Fibroblast of the aortic adventitia (primary cell): Measurements from ENCODE around the gene CLIP3. TPM values are rescaled to one million over a fixed set of nuclear protein-coding genes. Genes with fewer than 3 reads are reported as not detected.
"Not testable (repeated sequence)": the region's sequence is repeated elsewhere in the genome, so short reads cannot be mapped to it uniquely, and the experiment has no call there.

Experiments
- DNase-seq: peaks from one replicate; pipeline ENCODE4 v3.0.0-alpha.2; 2010; ENCODE audit warnings: low read depth
- H3K4me3 ChIP-seq: 2 replicates; pipeline ENCODE4 v1.5.1; 2011; ENCODE audit warnings: low read depth, mild to moderate bottlenecking, control low read depth, low read length, moderate library complexity
- total RNA-seq: library from RNA; depleted of rRNA; stranded (reverse); fragments of >200 nt; gene quantifications from 2 replicates; pipeline ENCODE4 v1.2.3, GENCODE V29; 2012; ENCODE audit warnings: low replicate concordance
- TF ChIP-seq, protein P1 (sequence below): IDR thresholded peaks from 2 replicates; pipeline ENCODE4 v1.5.1; 2011; ENCODE audit warnings: mild to moderate bottlenecking, low read length, control low read depth, inconsistent platforms; ENCODE audit not compliant: insufficient read depth

The CLIP3 gene
- total RNA-seq, 1 donor: 7.4 TPM

DNA sequence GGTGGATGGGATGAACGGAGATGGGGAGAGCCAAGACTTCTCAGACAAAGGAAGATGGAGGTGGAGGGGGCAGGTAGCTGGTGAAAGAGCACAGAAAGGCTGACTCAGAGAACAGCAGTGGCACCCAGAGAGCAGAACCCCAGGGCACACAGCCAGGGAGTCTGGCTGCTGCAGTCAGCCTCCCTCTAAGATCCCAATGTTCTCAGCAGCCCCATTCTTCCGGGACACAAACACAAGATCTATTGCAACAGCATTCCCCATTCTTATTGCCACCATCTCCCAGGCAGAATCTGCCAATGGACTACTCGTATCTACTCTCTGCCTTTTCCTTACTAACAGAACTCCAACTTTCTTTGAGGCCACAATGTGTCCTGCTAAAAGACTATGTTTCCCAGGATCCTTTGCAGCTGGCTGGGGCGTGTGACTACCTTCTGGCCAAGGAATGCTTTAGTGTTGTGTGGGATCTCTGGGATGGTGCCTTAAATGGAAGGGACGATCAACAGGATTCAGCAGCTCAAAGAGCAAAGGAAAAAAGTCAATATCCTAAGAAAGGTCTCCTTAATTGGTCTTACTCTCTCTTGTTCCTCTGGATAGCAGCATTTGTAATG, 13.9 kb upstream of the CLIP3 start:
- peak; percentile 52 for DNase-seq
- TF ChIP-seq, protein P1, sequence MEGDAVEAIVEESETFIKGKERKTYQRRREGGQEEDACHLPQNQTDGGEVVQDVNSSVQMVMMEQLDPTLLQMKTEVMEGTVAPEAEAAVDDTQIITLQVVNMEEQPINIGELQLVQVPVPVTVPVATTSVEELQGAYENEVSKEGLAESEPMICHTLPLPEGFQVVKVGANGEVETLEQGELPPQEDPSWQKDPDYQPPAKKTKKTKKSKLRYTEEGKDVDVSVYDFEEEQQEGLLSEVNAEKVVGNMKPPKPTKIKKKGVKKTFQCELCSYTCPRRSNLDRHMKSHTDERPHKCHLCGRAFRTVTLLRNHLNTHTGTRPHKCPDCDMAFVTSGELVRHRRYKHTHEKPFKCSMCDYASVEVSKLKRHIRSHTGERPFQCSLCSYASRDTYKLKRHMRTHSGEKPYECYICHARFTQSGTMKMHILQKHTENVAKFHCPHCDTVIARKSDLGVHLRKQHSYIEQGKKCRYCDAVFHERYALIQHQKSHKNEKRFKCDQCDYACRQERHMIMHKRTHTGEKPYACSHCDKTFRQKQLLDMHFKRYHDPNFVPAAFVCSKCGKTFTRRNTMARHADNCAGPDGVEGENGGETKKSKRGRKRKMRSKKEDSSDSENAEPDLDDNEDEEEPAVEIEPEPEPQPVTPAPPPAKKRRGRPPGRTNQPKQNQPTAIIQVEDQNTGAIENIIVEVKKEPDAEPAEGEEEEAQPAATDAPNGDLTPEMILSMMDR: no peak
- no peak overlapping the region for H3K4me3 ChIP-seq

DNA sequence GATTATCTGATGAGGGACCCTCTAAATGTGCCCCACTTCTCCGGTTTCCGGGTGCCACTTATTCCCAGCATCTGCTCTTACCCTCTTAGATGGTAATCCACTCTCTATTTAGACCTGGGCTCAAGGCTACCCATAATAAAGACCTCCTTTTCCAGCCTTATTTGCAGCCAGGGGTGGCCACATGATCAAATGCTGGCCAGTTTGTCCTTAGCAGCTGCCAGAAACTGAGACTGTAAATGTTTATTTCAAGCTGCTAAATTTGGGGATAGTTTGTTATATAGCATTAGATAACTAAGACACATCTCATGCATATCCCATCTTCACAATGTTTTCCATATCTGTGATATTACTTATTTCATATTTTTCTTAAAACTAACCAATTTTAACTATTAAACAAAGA, 11.3 kb upstream of the CLIP3 start:
- TF ChIP-seq, protein P1: no peak
- H3K4me3 ChIP-seq: no peak overlapping the region
- no peak for DNase-seq

DNA sequence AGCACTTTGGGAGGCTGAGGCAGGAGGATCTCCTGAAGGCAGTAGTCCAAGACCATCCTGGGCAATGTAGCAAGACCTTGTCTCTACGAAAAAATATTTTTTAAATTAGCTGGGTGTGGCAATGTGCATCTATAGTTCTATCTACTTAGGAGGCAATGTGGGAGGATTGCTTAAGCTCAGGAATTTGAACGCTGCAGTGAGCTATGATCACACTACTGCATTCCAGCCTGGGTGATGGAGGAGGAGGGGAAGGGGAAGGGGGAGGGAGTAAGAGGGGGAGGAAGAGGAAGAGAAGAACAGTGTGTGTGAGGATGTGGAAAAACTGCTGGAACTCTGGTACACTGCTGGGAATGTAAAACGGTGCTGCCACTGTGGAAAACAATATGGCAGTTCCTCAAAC, 9.2 kb upstream of the CLIP3 start:
- H3K4me3 ChIP-seq: no peak overlapping the region
- peak; percentile 89 for DNase-seq
- TF ChIP-seq, protein P1: no peak

DNA sequence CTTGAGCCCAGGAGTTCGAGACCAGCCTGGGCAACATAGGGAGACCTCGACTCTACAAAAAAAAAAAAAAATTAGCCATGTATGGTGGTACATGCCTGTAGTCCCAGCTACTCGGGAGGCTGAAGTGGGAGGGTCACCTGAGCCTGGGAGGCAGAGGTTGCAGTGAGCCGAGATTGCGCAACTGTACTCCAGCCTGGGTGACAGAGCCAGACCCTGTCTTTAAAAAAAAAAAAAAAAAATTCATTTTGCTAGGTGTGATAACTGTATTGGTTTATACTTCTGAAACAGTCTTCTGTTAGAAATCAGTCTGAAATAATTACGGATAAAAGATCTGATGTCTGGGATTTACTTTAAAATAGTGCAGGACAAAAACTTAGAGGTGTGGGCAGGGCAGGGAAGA, 8.4 kb upstream of the CLIP3 start:
- not testable (repeated sequence) for H3K4me3 ChIP-seq

DNA sequence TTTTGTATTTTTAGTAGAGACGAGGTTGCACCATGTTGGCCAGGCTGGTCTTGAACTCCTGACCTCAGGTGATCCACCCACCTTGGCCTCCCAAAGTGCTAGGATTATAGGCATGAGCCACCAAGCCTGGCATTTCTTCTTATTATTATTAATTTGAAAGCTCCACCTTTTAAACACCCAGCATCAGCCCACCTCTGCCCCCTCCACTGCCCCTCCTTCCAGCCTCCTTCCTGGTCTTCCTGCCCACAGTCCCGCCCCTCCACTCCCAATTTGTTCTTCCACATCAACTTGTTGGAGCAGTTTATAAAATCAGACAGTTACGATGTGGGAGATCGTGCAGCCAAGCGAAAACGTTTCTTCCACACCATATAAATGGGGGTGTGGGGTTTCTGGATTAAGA, 7.8 kb upstream of the CLIP3 start:
- no peak overlapping the region for H3K4me3 ChIP-seq
- TF ChIP-seq, protein P1: no peak
- no peak for DNase-seq

More for the DNA sequence above, 8.4 kb upstream of the CLIP3 start:
- DNase-seq: not testable (repeated sequence)

DNA sequence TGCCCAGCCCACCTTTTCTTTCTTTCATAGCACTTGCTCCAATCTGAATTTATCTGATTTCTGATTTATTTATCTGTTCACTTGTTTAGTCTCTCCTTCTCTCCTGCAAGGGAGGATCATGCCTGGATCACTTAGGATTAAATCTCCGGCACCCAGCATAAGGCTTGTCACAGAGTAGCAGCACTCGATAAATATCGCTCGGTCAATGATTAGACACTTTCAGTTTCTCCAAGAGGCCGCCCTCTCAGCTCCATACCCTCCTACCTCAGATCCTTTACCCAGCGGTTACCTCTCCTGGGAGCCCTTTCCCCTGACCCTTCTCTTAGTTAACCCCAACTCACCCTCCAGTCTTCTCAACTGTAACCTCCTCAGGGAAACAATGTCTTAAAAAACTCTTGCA, 1.4 kb downstream of the CLIP3 start:
- H3K4me3 ChIP-seq: no peak overlapping the region
- TF ChIP-seq, protein P1: no peak
- no peak for DNase-seq

DNA sequence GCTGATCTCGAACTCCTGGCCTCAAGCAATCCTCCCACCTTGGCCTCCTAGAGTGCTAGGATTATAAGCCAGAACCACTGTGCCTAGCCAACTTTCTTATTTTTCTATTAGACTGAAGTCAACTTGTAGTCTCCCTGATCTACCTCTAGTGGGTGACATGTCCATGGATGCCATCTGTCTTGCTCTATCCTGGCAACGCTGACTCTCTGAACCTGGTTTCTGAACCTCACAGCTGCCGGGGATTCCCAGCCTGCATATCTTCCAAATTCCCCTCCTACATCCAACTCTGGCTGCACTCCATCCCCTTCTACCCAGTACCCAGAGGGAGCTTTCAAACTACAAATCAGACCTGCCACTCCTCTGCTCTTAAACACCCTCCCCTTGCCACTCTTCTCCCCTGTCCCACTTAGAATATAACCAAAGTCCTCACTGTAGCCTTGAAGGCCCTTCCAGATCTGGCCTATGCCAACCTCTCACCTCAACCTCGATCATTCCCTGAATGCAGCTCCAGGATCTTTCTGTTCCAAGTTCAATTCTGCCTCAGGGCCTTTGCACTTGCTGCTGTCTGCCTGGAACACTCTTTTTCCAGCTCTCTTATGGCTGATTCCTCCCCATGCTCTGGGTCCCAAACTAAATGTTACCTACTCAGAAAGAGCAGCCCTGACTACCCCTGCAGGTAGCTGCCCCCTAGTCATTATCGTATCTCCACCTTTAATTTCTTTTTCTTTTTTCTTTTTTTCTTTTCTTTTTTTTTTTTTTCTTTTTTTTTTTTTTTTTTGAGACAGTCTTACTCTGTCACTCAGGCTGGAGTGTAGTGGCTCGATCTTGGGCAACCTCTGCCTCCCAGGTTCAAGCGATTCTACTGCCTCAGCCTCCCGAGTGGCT, 2.2 kb downstream of the CLIP3 start:
- DNase-seq: peak; percentile 37

More for the DNA sequence above, 2.2 kb downstream of the CLIP3 start:
- TF ChIP-seq, protein P1: no peak
- H3K4me3 ChIP-seq: no peak overlapping the region
